Measurements from ENCODE around the gene OMA1. TPM values are rescaled to one million over a fixed set of nuclear protein-coding genes. Genes with fewer than 3 reads are reported as not detected.

Gene OMA1
- total RNA-seq, 1 donor from 2014 or later = 47.3 TPM

GRCh38 chr1:58465825-58466629 lies 80.5 kb downstream of the OMA1 start:
- no peak for DNase-seq (ENCODE audit: low spot score in 2 of 2)
- no peak for FAIRE-seq

DNA sequence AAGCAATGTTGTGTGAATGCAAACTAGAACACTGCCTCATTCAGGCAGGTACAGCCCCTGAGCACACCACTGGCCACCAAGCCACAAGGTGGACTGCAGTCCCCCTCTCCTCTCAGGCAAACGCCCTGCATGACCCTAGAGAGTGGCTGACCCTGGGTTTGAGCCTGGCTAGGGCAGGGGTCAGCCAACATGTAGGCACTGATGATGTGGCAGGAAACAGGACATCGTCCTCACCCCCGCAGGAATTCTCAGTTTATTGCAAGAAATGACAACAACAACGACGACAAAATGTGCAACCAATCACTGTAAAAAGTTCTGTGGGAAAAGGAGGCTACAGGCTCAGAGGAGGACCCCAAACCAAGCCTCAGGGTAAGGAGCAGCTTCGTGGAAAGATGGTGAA lies 81.3 kb downstream of the OMA1 start:
- DNase-seq (ENCODE audit: low spot score in 2 of 2) (no peak), FAIRE-seq (no peak)

GRCh38 chr1:58460469-58460868 lies 86.1 kb downstream of the OMA1 start:
- FAIRE-seq (no peak), DNase-seq (ENCODE audit: low spot score in 2 of 2) (no peak)

- DNase-seq (ENCODE audit: low spot score in 2 of 2) (no peak), FAIRE-seq (no peak)
These were observed 86.6 kb downstream of the OMA1 start for GRCh38 chr1:58459911-58460310.

GRCh38 chr1:58457023-58457635 lies 89.4 kb downstream of the OMA1 start:
- DNase-seq (ENCODE audit: low spot score in 2 of 2) (no peak), FAIRE-seq (no peak)

GRCh38 chr1:58456470-58456869 lies 90.1 kb downstream of the OMA1 start:
- DNase-seq (ENCODE audit: low spot score in 2 of 2) (no peak), FAIRE-seq (no peak)

DNA sequence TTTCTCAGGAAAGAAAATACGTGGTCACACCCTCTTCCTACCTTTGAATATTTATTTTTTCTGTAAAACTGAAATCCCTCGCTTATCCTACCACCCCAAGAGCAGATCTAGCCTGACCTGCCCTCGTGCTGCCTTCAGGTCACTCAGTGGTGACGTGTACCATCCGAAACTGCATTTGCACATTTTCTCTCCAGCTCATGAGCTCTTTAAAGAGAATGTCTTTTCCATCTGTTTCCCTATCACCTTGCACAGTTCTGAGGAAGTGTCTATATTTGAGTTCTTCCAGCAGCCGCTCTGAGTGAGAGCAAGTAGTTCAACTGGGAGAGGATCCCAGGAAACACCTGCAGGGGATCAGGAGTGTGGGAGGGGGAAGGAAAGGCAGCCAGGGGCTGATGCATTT lies 91.7 kb downstream of the OMA1 start:
- DNase-seq (ENCODE audit: low spot score in 2 of 2) (no peak), FAIRE-seq (no peak)

DNA sequence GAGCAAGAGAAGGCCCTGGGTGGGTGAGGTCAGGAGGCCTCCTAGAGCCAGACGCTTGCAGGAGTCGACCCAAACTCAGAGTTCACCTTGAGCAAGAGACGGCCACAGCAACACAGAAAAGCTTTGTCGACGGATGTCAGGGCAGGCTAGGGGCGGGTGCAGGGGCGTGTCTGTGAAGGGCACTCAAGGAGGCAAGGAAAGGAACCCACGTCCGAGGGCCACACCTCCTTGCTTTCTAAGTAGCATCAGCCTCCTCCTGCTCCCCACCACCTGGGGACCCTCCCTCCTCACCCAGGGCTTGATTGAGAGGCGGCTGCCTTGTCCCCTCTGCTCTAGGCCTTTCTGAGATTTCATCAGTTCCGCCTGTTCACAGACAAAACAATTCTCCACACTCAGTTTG lies 92.1 kb downstream of the OMA1 start:
- FAIRE-seq = no peak
- DNase-seq (ENCODE audit: low spot score in 2 of 2) = no peak

DNA sequence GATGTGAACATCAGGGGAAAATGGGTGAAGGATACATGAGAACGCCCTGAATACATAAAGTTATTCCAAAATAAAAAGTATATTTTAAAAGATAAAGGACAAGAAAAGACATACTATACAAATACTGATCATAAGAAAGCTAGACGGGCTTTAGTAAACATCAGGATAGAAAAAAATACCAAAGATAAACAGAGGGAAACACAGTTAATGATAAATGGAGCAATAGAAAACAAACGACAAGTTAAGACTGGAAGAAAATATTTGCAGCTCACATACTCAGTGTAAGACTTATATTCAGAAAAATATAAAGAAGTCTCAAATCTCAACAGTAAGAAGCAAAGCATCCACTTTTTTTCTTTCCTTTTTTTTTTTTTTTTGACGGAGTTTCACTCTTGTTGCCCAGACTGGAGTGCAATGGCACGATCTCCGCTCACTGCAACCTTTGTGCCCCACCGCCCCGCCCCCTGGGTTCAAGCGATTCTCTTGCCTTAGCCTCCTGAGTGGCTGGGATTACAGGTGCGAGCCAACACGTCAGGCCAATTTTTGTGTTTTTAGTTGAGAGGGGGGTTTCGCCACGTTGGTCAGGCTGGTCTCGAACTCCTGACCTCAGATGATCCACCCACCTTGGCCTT lies 94.8 kb downstream of the OMA1 start:
- FAIRE-seq (no peak), DNase-seq (ENCODE audit: low spot score in 2 of 2) (no peak)

- FAIRE-seq = no peak
- no peak for DNase-seq (ENCODE audit: low spot score in 2 of 2)
These were observed 98.6 kb downstream of the OMA1 start for GRCh38 chr1:58447886-58448285.

- no peak for FAIRE-seq
- no peak for DNase-seq (ENCODE audit: low spot score in 2 of 2)
These were observed 99.5 kb downstream of the OMA1 start for GRCh38 chr1:58447042-58447441.

DNA sequence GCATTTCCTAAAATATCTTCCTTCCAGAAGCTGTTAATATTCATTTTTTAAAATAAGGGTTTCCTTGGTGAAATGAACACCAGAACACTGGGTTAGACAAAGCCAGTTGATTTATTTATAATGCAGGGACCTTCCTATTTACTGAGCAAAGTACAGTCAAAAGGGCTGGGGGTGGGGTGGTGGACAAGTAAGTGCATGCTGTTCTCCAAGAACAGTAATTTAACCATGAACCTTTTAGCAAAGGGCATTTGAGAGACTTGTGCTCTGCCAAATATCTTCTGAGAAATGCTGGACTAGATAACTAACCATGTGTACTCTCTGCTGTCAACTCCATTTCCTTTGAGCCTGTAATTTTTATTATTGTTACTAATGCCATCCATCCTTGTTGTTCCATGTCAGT lies 100.2 kb downstream of the OMA1 start:
- FAIRE-seq (no peak), DNase-seq (ENCODE audit: low spot score in 2 of 2) (no peak)

GRCh38 chr1:58443986-58444868 lies 102.3 kb downstream of the OMA1 start:
- DNase-seq (ENCODE audit: low spot score in 2 of 2) = no peak
- no peak for FAIRE-seq

DNA sequence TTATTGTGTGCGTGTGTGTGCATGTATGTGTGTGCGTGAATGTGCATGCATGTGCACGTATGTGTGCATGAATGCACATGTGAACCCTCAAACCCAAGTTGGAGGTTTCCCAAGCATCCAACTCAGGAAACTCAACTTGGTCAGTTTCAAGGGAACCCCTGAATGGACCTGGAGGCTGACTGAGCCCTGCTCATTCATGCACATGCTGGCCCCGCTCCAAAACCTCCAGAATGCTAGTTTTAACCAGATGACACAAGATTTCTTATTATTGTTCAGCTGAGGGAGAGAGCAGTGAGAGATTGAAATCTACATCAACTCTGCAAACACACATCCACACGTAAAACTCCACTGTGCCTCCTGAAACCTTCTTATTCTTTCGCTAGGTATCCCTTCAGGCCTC lies 104.4 kb downstream of the OMA1 start:
- FAIRE-seq = no peak
- no peak for DNase-seq (ENCODE audit: low spot score in 2 of 2)

DNA sequence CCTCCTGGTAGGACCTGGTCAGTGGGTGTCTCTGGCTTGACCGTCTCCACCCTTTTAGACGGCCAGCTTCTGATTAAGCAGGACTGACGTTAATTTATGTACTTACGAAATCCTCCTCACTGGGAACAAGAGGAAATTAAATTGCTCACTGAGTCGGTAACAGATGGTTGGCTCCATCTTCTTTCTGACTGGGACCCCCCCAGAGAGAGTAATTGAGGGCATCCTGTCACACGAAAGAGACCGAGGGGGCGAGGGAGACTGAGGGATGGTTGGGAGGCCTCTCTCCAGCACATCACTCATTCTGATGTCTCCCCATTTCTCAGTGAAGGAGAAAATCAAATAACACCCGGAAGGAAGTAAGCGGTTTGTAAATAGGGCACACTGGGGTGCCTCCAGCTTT lies 104.8 kb downstream of the OMA1 start:
- no peak for DNase-seq (ENCODE audit: low spot score in 2 of 2)
- FAIRE-seq = no peak

- FAIRE-seq (no peak), DNase-seq (ENCODE audit: low spot score in 2 of 2) (no peak)
These were observed 105.8 kb downstream of the OMA1 start for GRCh38 chr1:58440696-58441095.

DNA sequence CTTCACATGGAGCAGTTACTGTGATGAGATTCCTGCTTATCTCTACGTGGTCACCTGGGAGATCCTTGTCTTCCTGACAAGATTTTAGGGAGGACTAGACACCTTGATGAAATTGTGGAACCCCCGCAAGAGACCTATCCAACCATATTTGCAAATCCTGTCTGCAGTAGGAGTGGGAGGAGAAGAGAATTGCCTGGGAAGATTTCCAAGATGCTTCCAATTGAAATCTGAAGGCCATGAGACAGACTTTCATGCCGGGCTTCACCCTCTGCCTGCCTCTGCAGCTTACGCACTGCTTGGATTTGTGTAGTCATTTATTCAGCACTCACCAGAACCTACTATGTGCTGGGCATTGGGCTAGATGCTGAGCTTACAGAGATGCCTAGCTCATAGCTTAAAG lies 106.6 kb downstream of the OMA1 start:
- FAIRE-seq = no peak
- DNase-seq (ENCODE audit: low spot score in 2 of 2) = peak in 1 of 2 donors; percentile 12

- no peak for DNase-seq (ENCODE audit: low spot score in 2 of 2)
- no peak for FAIRE-seq
These were observed 108.1 kb downstream of the OMA1 start for GRCh38 chr1:58438468-58438867.

DNA sequence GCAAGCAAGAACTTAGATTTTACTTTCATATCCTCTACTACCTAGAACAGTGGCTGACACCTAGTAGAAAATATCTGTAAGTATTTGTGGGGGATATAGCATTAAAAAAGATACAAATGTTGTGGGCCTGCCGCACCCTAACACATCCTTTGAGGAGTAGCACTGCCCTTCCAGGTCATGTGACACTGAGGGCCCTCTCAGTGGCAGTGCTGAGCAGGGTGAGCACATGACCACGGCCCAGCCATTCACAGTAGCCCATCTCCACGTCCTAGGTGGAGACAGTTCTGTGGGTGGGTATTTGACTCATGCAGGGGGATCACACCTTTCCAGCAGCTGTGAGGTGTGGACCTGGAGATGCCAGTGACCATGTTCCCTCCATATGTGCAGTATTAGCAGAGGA lies 108.9 kb downstream of the OMA1 start:
- DNase-seq (ENCODE audit: low spot score in 2 of 2) = no peak
- FAIRE-seq = no peak

DNA sequence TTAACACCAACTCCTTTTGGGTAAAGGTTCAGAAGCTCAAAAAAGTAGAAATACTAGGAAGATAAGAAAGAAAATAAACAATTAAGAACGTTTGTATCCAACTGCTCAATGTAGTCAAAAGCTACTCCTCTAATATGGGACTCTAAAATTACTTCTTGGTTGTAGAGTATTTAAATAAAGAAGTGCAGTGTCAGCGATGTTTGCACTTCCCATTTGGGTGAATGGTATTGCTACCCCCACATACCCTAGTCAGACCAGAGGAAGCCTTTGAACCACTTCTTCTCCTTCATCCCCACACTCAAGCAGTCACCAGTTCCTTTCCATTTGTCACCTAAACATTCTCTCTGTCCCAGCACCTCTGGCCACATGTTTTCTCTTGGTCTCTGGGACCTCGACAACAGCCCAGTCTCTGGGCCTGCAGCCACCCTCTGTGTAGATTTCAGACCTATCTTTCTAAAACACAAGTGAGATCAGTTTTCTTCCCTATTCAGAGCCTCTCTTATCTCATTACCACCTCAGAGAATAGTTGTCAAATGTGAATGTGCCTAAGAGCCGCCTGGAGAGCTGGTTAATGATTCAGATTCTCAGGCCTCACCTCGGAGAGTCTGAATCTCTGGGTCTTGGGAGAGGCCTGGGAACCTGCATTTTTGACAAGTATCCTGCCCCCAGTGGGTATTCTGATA lies 109.8 kb downstream of the OMA1 start:
- DNase-seq (ENCODE audit: low spot score in 2 of 2) (no peak), FAIRE-seq (no peak)
